Astrocyte of the cerebellum (primary cell): ENCODE results near the gene CS.
A peak's percentile ranks its signal among the peaks of the same experiment; 100 is the strongest.

Source experiments
- DNase-seq: peaks from one replicate; pipeline ENCODE4 v3.0.0-alpha.2; 2011; ENCODE audit warnings: low read depth
- H3K4me3 ChIP-seq: 2 replicates; pipeline ENCODE4 v1.5.1; 2011; ENCODE audit warnings: mild to moderate bottlenecking, low read depth, low read length, moderate library complexity
- in situ Hi-C: cut with HindIII; loops from 2 replicates; pipeline ENCODE4 v1.10.0; 2017; ENCODE audit warnings: low sequenced_read_pairs
- TF ChIP-seq, protein P1 (sequence below): IDR thresholded peaks from 2 replicates; pipeline ENCODE4 v1.5.1; 2012; ENCODE audit warnings: low read length, low read depth, moderate library complexity, mild to moderate bottlenecking; ENCODE audit errors: missing control alignments

Gene CS

DNA sequence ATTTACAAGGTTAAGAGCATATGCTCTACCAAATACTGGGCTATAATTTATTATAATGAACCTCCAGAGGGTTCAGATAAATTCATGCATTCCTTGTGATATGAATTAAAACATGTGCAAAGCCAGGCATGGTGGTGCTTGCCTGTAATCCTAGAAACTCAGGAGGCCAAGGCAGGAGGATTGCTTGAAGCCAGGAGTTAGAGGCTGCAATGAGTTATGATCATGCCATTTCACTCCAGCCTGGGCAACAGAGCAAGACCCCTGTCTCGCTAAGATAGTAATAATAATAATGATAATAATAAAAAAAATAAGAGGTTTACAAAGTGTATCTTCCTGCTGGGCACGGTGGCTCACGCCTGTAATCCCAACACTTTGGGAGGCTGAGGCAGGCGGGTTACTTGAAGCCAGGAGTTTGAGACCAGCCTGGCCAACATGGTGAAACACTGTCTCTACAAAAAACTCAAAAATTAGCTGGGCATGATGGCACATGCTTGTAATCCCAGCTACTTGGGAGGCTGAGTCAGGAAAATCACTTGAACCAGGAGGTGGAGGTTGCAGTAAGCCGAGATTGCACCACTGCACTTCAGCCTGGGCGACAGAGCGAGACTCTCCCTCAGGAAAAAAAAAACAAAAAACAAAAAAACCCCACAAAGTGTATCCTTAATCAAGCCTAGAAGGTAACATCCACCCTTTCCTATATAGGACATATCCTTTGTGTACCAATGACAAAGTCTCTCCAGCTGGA is 7.3 kb upstream of the CS start:
- no peak overlapping the region for H3K4me3 ChIP-seq
- TF ChIP-seq, protein P1, sequence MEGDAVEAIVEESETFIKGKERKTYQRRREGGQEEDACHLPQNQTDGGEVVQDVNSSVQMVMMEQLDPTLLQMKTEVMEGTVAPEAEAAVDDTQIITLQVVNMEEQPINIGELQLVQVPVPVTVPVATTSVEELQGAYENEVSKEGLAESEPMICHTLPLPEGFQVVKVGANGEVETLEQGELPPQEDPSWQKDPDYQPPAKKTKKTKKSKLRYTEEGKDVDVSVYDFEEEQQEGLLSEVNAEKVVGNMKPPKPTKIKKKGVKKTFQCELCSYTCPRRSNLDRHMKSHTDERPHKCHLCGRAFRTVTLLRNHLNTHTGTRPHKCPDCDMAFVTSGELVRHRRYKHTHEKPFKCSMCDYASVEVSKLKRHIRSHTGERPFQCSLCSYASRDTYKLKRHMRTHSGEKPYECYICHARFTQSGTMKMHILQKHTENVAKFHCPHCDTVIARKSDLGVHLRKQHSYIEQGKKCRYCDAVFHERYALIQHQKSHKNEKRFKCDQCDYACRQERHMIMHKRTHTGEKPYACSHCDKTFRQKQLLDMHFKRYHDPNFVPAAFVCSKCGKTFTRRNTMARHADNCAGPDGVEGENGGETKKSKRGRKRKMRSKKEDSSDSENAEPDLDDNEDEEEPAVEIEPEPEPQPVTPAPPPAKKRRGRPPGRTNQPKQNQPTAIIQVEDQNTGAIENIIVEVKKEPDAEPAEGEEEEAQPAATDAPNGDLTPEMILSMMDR: no peak
- in situ Hi-C loops: no loop called here
- DNase-seq: no peak

DNA sequence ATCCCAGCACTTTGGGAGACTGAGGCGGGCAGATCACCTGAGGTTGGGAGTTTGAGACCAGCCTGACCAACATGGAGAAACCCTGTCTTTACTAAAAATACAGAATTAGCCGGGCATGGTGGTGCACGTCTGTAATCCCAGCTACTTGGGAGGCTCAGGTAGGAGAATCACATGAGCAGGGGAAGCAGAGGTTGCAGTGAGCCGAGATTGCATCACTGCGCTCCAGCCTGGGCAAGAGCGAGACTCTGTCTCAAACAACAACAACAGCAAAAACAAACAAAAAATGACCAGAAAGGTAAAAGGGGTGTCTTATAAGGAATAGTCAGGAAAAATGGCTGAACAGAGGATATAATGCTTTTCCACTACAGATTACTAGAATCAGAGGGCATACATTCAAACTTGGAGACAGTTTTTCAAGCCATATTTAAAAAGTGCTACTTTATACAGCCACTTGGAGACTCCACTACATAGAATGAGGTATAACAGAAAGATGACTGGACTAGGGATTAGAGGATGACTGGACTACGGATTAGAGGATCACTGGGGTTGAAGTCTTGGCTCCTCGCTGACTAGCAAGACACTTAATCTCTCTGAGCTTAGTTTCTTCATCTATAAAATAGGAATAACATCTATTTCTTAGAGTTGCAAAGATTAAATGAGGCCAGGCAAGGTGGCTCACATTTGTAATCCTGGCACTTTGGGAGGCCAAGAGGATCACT is 4.9 kb upstream of the CS start:
- DNase-seq: no peak
- TF ChIP-seq, protein P1: no peak
- H3K4me3 ChIP-seq: no peak overlapping the region
- in situ Hi-C loops: no loop called here

DNA sequence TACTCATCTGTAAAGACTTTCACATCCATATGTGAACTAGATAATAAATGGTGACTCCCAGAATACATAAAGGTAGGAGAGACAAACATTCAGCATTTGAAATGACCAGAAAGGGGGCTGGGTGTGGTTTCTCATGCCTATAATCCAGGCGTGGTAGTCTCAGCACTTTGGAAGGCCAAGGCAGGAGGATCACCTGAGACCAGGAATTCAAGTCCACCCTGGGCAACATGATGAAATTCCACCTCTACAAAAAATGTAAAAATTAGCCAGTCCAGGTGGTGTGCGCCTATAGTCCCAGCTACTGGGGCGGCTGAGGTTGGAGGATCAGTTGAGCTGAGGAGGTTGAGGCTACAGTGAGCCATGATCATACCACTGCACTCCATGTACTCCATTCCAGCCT is 4.1 kb upstream of the CS start:
- TF ChIP-seq, protein P1: no peak
- in situ Hi-C loops: no loop called here
- no peak for DNase-seq
- H3K4me3 ChIP-seq: no peak overlapping the region

DNA sequence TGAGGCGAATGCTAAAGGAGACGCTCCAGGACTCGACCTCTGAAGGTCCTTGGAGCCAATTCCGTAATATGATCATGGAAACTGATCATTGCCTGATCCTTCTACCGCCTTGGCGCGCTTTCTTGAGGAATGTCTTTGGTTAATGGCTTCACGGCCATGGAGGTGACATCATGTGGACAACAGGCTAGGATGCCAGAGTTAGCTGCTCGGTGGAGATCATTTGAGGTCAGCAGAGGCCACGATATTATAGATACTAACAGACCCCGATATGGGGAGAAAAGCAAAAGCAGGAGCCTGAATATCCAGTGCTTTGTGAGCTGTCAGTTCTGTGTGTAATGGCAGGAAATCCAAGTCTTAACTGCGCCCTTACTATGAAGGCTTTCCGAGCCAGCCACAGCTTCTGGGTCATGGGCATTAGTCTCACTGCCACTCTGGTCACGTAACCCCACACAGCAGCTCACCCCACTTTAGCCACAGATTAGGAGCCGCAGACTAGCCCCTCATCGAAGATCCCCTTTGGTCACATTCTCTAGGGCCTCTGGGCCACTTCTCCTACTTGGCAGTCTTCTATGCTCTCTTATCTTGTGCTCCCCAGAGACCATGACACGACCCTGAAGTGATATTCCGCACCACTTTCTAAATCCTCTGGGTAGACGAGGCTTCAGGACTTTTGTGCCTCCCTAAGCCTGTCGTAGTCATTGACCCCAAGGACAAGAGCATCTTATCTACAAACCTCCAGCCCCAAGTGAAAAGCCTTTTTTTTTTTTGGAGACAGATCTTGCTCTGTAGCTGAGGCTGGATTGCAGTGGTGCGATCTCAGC is 724 bp upstream of the CS start:
- TF ChIP-seq, protein P1: no peak
- H3K4me3 ChIP-seq: peak overlapping the region; percentile 94
- no peak for DNase-seq
- in situ Hi-C loops: no loop called here

DNA sequence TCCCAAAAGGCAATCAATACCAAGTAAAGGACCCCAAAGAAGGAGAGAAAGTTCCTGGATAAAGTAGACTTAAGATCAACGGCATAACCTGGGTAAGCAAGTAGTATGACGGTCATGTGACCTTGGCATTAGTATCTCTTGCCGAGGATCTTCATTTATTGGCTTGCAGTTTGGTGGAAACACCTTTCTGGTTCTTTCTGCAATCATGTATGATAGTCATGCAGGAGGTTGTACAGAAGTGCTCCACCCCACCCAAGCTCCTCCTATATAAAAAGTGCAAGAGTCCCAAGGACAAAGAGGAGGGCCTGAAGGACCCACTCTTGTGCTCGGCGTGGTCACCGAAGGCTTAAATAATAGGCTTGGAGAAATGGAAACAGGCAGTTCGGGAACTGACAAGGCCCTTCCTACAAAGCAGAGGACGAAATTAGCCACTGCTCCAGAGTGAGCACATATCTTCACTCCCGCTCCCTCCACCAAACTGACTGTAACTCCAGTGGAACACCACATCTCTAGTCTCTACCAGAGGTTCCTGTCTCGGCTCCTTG is 750 bp downstream of the CS start:
- DNase-seq: no peak
- TF ChIP-seq, protein P1: no peak
- peak overlapping the region; percentile 94 for H3K4me3 ChIP-seq
- in situ Hi-C loops: no loop called here

DNA sequence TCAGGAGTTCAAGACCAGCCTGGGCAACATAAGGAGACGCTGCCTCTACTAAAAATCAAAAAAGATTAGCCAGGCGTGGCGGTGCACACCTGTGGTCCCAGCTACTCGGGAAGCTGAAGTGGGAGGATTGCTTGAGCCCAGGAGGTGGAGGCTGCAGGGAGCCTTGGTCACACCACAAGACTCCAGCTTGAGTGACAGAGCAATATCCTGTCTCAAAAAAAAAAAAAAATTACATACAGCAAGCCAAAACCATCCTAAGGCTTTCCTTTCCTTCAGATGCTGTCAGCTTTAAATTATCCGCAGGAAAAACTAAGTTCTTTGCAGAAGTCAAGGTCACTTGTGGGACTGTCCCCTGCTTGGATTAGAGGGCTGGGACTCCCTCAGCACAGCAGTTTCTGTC is 1.3 kb downstream of the CS start:
- DNase-seq: no peak
- in situ Hi-C loops: no loop called here
- TF ChIP-seq, protein P1: no peak
- peak overlapping the region; percentile 94 for H3K4me3 ChIP-seq
